Measurements from ENCODE around the gene ARHGEF5.

The ARHGEF5 gene

DNA sequence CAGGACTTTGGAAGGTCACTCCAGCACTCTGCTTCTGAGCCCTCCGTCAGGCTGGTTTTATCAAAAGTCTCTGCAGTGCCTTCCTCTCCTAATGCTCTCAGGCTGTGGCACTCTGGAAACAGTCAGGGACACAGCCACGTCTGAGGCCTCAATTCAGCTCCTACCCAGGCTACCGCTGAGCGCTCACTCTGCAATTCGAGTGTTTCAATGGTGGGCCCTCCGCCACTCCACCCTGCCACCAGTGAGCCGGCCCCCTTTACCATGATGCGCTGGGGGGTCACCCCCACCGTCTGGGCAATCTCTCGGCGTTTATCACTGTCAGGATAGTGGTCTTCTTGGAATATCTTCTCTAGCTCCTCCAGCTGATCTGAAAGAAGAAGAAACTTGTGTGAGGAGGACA lies 44.7 kb downstream of the ARHGEF5 start:
- TF ChIP-seq, protein P1, sequence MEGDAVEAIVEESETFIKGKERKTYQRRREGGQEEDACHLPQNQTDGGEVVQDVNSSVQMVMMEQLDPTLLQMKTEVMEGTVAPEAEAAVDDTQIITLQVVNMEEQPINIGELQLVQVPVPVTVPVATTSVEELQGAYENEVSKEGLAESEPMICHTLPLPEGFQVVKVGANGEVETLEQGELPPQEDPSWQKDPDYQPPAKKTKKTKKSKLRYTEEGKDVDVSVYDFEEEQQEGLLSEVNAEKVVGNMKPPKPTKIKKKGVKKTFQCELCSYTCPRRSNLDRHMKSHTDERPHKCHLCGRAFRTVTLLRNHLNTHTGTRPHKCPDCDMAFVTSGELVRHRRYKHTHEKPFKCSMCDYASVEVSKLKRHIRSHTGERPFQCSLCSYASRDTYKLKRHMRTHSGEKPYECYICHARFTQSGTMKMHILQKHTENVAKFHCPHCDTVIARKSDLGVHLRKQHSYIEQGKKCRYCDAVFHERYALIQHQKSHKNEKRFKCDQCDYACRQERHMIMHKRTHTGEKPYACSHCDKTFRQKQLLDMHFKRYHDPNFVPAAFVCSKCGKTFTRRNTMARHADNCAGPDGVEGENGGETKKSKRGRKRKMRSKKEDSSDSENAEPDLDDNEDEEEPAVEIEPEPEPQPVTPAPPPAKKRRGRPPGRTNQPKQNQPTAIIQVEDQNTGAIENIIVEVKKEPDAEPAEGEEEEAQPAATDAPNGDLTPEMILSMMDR (IDR thresholded peaks at IDR 0.05; ENCODE audit: low read depth, low read length), result no peak
- in situ Hi-C loops (cut with HindIII; ENCODE audit: low sequenced_read_pairs), result no loop called here
- DNase-seq (ENCODE audit: low read depth, low spot score), result no peak
- no peak overlapping the region for H3K4me3 ChIP-seq (ENCODE audit: low read depth, low read length)

DNA sequence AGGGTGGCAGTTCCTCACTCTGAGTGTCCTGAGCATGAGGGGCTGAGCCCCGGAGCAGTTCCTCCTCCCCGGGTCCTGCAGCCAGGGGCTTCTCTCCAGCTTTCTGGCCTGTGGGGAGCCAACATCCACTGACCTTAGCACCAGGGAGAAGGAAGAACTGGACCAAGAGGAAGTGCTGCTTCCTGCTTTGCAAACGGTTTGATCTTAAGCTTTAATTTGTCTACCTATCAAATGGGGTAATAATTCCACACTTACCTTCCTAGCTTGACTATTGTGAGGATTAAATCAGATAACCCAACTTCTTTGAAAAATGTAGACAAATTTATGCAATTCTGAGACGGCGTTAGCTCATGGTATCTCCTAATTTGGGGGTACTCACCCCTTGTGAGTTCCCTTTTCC lies 46.3 kb downstream of the ARHGEF5 start:
- in situ Hi-C loops (cut with HindIII; ENCODE audit: low sequenced_read_pairs), result no loop called here

DNA sequence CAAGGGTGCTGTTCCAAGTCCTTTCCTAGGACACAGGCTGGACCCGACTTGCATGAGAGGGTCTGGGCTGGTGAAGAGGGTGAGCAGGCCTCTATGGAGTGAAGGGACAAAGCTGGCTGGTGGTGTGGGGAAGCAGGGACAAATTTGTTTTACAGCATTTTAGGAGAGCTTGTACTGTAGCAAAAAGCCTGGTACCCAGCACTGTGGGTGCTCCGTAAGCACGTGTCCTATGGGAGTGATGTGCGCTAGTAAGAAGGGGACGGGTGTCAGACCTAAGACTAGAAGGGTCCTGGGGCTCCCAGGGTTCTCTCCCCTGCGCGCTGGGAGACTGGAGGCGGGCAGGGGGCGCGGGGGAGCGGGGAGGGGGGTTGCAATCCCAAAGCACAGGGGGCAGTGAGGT lies 47.9 kb downstream of the ARHGEF5 start:
- no peak overlapping the region for H3K4me3 ChIP-seq (ENCODE audit: low read depth, low read length)
- DNase-seq (ENCODE audit: low read depth, low spot score), result no peak
- in situ Hi-C loops (cut with HindIII; ENCODE audit: low sequenced_read_pairs), result no loop called here
- TF ChIP-seq, protein P1 (IDR thresholded peaks at IDR 0.05; ENCODE audit: low read depth, low read length), result no peak

More for the DNA sequence above, 46.3 kb downstream of the ARHGEF5 start:
- no peak for DNase-seq (ENCODE audit: low read depth, low spot score)
- H3K4me3 ChIP-seq (ENCODE audit: low read depth, low read length), result no peak overlapping the region
- TF ChIP-seq, protein P1 (IDR thresholded peaks at IDR 0.05; ENCODE audit: low read depth, low read length), result no peak

DNA sequence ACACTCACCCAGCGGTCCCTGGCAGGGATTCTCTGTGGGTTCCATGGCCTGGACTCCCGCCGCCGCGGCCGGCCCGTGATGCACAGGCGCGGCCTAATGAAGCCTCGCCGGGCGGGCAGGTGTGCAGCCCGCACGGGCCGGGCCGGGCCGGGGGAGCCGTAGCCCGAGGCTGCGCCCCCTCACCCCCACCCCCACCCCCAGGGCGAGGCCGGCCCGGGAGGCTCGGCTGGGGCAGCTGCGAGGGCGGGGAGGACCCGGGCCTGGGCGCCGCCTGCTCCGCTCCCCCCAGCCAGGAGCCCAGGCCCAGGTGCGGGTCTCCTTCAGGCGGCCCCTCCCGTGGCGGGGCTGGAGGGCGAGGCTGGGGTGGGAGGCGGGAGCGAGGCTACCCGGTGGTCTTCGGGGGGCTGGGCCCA lies 48.5 kb downstream of the ARHGEF5 start, which contains the start of gene NOBOX:
Gene NOBOX, minus strand, starts transcription at position 45 of the 413 bp plus-strand sequence.
- no peak for DNase-seq (ENCODE audit: low read depth, low spot score)
- in situ Hi-C loops (cut with HindIII; ENCODE audit: low sequenced_read_pairs), result no loop called here
- TF ChIP-seq, protein P1 (IDR thresholded peaks at IDR 0.05; ENCODE audit: low read depth, low read length), result no peak
- H3K4me3 ChIP-seq (ENCODE audit: low read depth, low read length), result no peak within 1 kb of the TSS

DNA sequence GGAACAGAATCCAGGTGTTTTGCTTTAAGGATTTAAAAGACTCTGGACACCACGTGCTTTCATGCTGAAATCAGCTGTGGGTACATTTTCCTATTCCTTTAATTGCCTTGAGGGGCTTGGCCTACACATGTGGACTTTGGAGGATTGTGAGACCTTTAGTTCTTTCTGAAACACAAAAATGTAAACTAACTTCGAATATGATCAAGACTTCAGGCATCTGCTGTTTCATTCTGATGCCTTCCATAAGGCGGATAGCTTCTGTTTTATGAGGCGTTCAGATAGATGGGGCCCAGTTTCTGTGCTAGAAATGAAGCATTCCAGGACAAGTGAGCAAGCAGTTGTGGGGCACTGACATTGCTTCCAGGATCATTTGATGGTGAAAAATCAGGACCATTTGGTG lies 49.7 kb downstream of the ARHGEF5 start:
- H3K4me3 ChIP-seq (ENCODE audit: low read depth, low read length), result no peak overlapping the region
- TF ChIP-seq, protein P1 (IDR thresholded peaks at IDR 0.05; ENCODE audit: low read depth, low read length), result no peak
- in situ Hi-C loops (cut with HindIII; ENCODE audit: low sequenced_read_pairs), result no loop called here
- DNase-seq (ENCODE audit: low read depth, low spot score), result no peak

DNA sequence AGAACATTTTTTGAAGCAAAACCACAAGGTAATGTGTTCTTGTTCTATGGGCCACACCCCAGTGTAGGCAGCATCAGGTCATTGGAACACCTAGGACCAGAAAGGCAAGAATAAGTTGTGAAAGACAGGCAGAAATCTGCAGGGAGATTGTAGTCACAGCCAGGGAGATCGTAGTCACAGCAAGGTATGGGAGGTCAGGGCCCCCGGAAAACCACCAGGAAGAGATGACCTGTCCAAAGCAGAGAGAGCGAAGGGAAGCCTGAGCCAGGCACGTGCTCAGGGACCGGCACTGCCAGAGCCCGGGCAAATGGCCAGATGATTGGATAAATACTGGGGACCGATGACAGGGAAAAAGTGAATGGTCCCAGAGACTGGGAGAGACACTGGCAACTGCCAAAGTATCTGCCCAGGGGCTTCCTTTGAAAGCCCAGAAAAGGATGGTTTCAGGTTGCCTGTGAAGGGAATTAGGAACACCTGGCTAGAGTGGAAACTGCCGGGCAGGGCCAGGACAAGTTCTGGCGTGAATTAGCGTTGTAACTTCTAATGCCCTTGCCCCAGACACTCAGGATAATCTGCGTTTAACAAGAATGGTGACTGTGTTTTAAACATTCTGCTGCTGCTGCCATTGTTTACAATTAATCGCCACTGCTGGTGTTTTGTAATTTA lies 52.2 kb downstream of the ARHGEF5 start:
- H3K4me3 ChIP-seq (ENCODE audit: low read depth, low read length), result no peak overlapping the region
- TF ChIP-seq, protein P1 (IDR thresholded peaks at IDR 0.05; ENCODE audit: low read depth, low read length), result no peak
- in situ Hi-C loops (cut with HindIII; ENCODE audit: low sequenced_read_pairs), result no loop called here
- no peak for DNase-seq (ENCODE audit: low read depth, low spot score)
